H1 (cell line): ENCODE measurements around the gene COL6A2.

Experiments used
- CBX5 ChIP-seq: fragments of 300-800, 300-1000 bp; sonication (generic); IDR thresholded peaks from 2 replicates; pipeline ENCODE4 v1.7.1; 2016; ENCODE audit warnings: antibody characterized with exemption, low read length, low read depth
- CEBPB ChIP-seq: IDR thresholded peaks from 2 replicates; pipeline ENCODE4 v1.6.1; 2012; ENCODE audit warnings: low read depth, low read length
- CREB1 ChIP-seq: IDR thresholded peaks from 2 replicates; pipeline ENCODE4 v1.6.1; 2012; ENCODE audit warnings: inconsistent platforms
- CTCF ChIP-seq, 3 experiments: IDR thresholded peaks; 1 replicate in 2 of 3; 2 replicates in 1 of 3; pipeline versions ENCODE4 v1.5.1 to v1.6.1; 2011; ENCODE audit warnings: low read length in 3 of 3, mild to moderate bottlenecking in 3 of 3, inconsistent platforms in 2 of 3, low read depth in 1 of 3, moderate library complexity in 1 of 3; ENCODE audit not compliant: insufficient read depth in 1 of 3; ENCODE audit errors: control extremely low read depth in 1 of 3
- EZH2 ChIP-seq: fragments of 200-600 bp; sonication (generic); IDR thresholded peaks from 2 replicates; pipeline ENCODE4 v1.7.1; 2012; ENCODE audit warnings: low read depth, mild to moderate bottlenecking, moderate library complexity, low read length, inconsistent platforms; ENCODE audit not compliant: severe bottlenecking
- JUN ChIP-seq: IDR thresholded peaks from 2 replicates; pipeline ENCODE4 v1.6.1; 2011; ENCODE audit warnings: low read depth, mild to moderate bottlenecking, improper control_type of control experiment, low read length
- JUND ChIP-seq: IDR thresholded peaks from 2 replicates; pipeline ENCODE4 v1.6.1; 2011; ENCODE audit warnings: mild to moderate bottlenecking, improper control_type of control experiment, low read length
- POLR2A ChIP-seq, 2 experiments: IDR thresholded peaks; 1 replicate in 1 of 2; 2 replicates in 1 of 2; pipeline ENCODE4 v1.6.1; 2011; ENCODE audit warnings: low read depth in 2 of 2, low read length in 2 of 2, mild to moderate bottlenecking in 2 of 2; ENCODE audit errors: control extremely low read depth in 1 of 2
- POLR2AphosphoS5 ChIP-seq: IDR thresholded peaks from 2 replicates; pipeline ENCODE4 v1.6.1; 2011; ENCODE audit warnings: low read depth, low read length
- SP4 ChIP-seq: IDR thresholded peaks from 2 replicates; pipeline ENCODE4 v1.6.1; 2012; ENCODE audit warnings: low read length, inconsistent platforms
- TF ChIP-seq, protein P1 (sequence below): IDR thresholded peaks from 2 replicates; pipeline ENCODE4 v1.6.1; 2012; ENCODE audit warnings: inconsistent platforms
- TF ChIP-seq, protein P2 (sequence below): fragments of 300-600 bp; sonication (generic); IDR thresholded peaks from 2 replicates; pipeline ENCODE4 v1.7.1; 2012; ENCODE audit warnings: low read length, moderate library complexity, mild to moderate bottlenecking, inconsistent platforms; ENCODE audit not compliant: insufficient replicate concordance

GRCh38 chr21:46104104-46104503 is 6.2 kb downstream of the COL6A2 start:
- no peak for TF ChIP-seq CREB1
- TF ChIP-seq, protein P1, sequence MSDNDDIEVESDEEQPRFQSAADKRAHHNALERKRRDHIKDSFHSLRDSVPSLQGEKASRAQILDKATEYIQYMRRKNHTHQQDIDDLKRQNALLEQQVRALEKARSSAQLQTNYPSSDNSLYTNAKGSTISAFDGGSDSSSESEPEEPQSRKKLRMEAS: no peak
- no peak for TF ChIP-seq SP4
- TF ChIP-seq JUND: no peak
- no peak for TF ChIP-seq CEBPB
- no peak for TF ChIP-seq POLR2AphosphoS5
- no peak for TF ChIP-seq POLR2A (IDR thresholded peaks at IDR 0.05; ENCODE audit: control extremely low read depth in 1 of 2, low read depth in 2 of 2, low read length in 2 of 2)
- no peak for TF ChIP-seq CTCF (IDR thresholded peaks at IDR 0.05; ENCODE audit: control extremely low read depth in 1 of 3, insufficient read depth in 1 of 3, low read depth in 1 of 3, low read length in 3 of 3)
- no peak for TF ChIP-seq JUN
- TF ChIP-seq EZH2: no peak
- TF ChIP-seq, protein P2, sequence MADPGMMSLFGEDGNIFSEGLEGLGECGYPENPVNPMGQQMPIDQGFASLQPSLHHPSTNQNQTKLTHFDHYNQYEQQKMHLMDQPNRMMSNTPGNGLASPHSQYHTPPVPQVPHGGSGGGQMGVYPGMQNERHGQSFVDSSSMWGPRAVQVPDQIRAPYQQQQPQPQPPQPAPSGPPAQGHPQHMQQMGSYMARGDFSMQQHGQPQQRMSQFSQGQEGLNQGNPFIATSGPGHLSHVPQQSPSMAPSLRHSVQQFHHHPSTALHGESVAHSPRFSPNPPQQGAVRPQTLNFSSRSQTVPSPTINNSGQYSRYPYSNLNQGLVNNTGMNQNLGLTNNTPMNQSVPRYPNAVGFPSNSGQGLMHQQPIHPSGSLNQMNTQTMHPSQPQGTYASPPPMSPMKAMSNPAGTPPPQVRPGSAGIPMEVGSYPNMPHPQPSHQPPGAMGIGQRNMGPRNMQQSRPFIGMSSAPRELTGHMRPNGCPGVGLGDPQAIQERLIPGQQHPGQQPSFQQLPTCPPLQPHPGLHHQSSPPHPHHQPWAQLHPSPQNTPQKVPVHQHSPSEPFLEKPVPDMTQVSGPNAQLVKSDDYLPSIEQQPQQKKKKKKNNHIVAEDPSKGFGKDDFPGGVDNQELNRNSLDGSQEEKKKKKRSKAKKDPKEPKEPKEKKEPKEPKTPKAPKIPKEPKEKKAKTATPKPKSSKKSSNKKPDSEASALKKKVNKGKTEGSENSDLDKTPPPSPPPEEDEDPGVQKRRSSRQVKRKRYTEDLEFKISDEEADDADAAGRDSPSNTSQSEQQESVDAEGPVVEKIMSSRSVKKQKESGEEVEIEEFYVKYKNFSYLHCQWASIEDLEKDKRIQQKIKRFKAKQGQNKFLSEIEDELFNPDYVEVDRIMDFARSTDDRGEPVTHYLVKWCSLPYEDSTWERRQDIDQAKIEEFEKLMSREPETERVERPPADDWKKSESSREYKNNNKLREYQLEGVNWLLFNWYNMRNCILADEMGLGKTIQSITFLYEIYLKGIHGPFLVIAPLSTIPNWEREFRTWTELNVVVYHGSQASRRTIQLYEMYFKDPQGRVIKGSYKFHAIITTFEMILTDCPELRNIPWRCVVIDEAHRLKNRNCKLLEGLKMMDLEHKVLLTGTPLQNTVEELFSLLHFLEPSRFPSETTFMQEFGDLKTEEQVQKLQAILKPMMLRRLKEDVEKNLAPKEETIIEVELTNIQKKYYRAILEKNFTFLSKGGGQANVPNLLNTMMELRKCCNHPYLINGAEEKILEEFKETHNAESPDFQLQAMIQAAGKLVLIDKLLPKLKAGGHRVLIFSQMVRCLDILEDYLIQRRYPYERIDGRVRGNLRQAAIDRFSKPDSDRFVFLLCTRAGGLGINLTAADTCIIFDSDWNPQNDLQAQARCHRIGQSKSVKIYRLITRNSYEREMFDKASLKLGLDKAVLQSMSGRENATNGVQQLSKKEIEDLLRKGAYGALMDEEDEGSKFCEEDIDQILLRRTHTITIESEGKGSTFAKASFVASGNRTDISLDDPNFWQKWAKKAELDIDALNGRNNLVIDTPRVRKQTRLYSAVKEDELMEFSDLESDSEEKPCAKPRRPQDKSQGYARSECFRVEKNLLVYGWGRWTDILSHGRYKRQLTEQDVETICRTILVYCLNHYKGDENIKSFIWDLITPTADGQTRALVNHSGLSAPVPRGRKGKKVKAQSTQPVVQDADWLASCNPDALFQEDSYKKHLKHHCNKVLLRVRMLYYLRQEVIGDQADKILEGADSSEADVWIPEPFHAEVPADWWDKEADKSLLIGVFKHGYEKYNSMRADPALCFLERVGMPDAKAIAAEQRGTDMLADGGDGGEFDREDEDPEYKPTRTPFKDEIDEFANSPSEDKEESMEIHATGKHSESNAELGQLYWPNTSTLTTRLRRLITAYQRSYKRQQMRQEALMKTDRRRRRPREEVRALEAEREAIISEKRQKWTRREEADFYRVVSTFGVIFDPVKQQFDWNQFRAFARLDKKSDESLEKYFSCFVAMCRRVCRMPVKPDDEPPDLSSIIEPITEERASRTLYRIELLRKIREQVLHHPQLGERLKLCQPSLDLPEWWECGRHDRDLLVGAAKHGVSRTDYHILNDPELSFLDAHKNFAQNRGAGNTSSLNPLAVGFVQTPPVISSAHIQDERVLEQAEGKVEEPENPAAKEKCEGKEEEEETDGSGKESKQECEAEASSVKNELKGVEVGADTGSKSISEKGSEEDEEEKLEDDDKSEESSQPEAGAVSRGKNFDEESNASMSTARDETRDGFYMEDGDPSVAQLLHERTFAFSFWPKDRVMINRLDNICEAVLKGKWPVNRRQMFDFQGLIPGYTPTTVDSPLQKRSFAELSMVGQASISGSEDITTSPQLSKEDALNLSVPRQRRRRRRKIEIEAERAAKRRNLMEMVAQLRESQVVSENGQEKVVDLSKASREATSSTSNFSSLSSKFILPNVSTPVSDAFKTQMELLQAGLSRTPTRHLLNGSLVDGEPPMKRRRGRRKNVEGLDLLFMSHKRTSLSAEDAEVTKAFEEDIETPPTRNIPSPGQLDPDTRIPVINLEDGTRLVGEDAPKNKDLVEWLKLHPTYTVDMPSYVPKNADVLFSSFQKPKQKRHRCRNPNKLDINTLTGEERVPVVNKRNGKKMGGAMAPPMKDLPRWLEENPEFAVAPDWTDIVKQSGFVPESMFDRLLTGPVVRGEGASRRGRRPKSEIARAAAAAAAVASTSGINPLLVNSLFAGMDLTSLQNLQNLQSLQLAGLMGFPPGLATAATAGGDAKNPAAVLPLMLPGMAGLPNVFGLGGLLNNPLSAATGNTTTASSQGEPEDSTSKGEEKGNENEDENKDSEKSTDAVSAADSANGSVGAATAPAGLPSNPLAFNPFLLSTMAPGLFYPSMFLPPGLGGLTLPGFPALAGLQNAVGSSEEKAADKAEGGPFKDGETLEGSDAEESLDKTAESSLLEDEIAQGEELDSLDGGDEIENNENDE: no peak
- no peak for TF ChIP-seq CBX5
